D721Med (cell line): Measurements from ENCODE around the gene TMPRSS12.
"Not testable (repeated sequence)": the region's sequence is repeated elsewhere in the genome, so short reads cannot be mapped to it uniquely, and the experiment has no call there.

Experiments used
- DNase-seq: peaks from one replicate; pipeline ENCODE4 v3.0.0; 2011; ENCODE audit warnings: low spot score; ENCODE audit not compliant: insufficient read length
- FAIRE-seq: peaks from 2 replicates; lab custom pipeline; 2011; peaks lifted over from hg19 to GRCh38; lab: Jason Lieb, UNC
- TF ChIP-seq, protein P1 (sequence below): IDR thresholded peaks from 2 replicates; pipeline ENCODE4 v1.5.1; 2012; ENCODE audit warnings: mild to moderate bottlenecking, control low read depth; ENCODE audit not compliant: insufficient read depth; ENCODE audit errors: missing control alignments

Gene TMPRSS12

DNA sequence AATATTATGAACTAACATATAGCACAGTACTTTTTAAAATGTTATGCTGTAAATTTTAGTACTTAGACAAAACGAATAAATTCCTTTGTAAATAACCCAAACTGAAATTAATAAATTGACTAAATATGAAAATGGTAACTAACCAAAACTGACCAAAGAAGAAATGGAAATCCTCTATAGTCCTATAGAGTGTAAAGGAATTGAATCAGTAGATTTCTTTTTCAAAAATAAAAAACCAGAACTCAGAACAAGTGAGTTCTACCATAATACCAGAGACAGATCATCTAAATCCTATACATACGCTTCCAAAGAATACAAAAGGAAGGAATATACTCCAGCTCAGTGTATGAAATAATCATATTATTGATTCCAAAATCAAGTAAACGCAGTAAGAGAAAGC, 39.8 kb downstream of the TMPRSS12 start:
- no peak for FAIRE-seq
- TF ChIP-seq, protein P1, sequence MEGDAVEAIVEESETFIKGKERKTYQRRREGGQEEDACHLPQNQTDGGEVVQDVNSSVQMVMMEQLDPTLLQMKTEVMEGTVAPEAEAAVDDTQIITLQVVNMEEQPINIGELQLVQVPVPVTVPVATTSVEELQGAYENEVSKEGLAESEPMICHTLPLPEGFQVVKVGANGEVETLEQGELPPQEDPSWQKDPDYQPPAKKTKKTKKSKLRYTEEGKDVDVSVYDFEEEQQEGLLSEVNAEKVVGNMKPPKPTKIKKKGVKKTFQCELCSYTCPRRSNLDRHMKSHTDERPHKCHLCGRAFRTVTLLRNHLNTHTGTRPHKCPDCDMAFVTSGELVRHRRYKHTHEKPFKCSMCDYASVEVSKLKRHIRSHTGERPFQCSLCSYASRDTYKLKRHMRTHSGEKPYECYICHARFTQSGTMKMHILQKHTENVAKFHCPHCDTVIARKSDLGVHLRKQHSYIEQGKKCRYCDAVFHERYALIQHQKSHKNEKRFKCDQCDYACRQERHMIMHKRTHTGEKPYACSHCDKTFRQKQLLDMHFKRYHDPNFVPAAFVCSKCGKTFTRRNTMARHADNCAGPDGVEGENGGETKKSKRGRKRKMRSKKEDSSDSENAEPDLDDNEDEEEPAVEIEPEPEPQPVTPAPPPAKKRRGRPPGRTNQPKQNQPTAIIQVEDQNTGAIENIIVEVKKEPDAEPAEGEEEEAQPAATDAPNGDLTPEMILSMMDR, result no peak

GRCh38 chr12:50887191-50887590, 44.5 kb downstream of the TMPRSS12 start:
- TF ChIP-seq, protein P1, result no peak
- FAIRE-seq (no peak), DNase-seq (no peak)

More for the DNA sequence above, 39.8 kb downstream of the TMPRSS12 start:
- no peak for DNase-seq

DNA sequence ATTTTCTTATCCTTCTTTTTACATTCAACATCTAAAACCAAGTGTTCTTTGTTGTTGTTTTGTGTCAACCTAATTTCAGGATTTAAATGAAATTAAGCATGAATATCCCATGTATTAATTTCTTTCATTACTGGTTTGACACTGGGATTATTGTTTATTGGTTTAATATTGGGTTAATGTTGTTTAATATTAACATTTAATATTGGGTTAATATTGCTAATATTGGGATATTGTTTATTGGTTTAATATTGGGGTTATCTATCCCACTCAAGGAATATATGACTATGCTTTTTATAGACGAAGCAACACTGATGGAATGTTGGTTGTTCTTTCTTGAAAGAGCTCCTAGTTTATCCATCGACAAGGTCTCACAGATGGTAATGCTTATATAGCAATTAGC, 45.9 kb downstream of the TMPRSS12 start:
- FAIRE-seq, result no peak
- no peak for DNase-seq

GRCh38 chr12:50894241-50894640, 51.5 kb downstream of the TMPRSS12 start:
- FAIRE-seq, result no peak
- no peak for DNase-seq
- TF ChIP-seq, protein P1, result no peak

More for the DNA sequence above, 45.9 kb downstream of the TMPRSS12 start:
- TF ChIP-seq, protein P1, result no peak

GRCh38 chr12:50901685-50902113, 59.0 kb downstream of the TMPRSS12 start:
- DNase-seq (no peak), FAIRE-seq (no peak)
- TF ChIP-seq, protein P1, result no peak

DNA sequence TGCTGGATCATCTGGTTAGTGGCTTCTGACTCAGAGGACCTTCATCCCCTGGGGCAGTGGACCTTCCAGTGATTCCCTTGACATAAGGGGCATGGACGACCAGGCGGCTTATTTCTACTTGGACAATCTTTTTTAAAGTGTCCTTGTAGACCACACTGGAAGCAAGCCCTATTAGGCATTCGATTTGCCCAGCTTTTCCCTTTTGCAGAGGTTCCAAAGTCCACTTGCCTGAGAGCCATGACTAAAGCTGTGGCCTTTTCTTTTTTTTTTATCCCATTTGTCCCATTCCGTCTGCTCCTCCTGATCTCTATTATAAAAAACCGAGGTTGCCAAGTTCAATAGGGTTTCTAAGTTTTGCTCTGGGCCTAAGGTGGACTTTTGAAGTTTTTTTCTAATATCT, 65.8 kb downstream of the TMPRSS12 start:
- not testable (repeated sequence) for FAIRE-seq, DNase-seq

GRCh38 chr12:50912361-50912760, 69.6 kb downstream of the TMPRSS12 start:
- DNase-seq, FAIRE-seq: not testable (repeated sequence)

GRCh38 chr12:50913224-50913623, 70.5 kb downstream of the TMPRSS12 start:
- DNase-seq (no peak), FAIRE-seq (no peak)
- TF ChIP-seq, protein P1, result no peak
